Islet precursor cell (in vitro differentiated cells): ENCODE results near the gene PERM1.
"Not testable (repeated sequence)": the region's sequence is repeated elsewhere in the genome, so short reads cannot be mapped to it uniquely, and the experiment has no call there.

Experiments
- DNase-seq: peaks from one replicate; pipeline ENCODE4 v3.0.0-alpha.2; 2018

The PERM1 gene

GRCh38 chr1:981955-982558 lies at the start of gene PERM1:
Gene PERM1, minus strand, starts transcription at chr1:982093. Its CDS starts 1,064 bp downstream, at chr1:981029.
- no peak for DNase-seq

- DNase-seq, result not testable (repeated sequence)
Measured at GRCh38 chr1:1030867-1031658, 49.2 kb upstream of the PERM1 start.

GRCh38 chr1:1027791-1028190 lies 45.9 kb upstream of the PERM1 start:
- no peak for DNase-seq

DNA sequence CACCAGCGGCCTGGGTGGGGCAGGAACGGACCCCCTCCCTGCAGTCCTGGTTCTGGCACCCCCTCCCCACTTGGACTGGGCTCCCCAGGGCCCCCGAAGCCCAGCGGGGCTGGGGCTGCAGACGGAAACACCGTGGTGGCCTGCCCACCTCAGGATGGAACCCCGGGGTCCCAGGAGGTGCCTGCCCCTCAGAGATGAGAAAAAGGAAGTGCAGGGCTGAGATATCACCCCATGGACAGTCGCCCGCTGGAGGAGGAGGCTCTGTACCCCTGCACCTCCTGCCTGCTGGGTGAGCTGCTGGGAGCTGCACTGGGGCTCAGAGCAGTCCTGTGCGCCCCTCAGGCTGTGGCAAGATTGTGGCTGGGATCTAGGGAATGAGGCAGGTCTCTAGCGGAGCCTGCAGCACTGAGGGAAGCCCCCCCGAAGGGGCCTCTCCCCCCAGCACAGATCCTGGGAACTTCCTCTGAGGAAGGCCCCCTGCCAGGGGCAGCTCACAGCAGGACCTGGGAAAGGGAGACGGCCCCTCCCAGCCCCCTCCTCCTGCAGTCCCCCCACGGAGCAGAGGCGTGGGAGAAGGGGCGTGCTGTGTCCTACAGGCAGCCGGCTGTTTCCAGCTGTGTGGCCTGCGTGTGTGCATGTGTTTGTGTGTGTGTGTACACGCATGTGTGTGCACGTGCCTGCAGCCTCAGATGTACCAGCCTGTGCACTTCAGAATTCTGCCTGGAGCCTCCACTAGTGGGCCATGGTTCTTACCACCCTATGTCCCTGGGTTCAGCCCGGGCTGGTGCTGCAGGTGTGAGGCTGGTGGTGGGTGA lies 44.9 kb upstream of the PERM1 start:
- DNase-seq, result no peak

DNA sequence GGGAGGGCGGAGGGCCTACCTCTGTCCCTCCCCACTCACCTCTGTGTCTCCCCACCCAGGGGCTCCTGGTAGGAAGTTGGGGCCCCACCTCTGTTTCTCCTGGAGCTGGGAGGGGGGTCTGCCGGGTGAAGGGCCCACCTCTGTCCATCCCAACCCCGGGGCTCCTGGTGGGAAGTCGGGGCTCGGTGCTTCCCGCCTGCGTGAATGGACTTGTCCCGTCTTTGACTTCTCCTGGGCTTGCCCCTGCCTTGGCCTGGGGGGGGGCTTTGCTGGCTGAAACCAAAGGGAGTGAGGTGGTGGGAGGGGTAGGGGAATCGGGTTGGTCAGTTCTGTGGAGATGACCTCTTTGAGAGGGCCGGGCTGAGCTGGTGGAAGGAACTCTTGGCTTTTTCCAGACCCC lies 43.8 kb upstream of the PERM1 start:
- DNase-seq, result no peak

GRCh38 chr1:1024771-1025699 lies 43.1 kb upstream of the PERM1 start:
- peak; percentile 96 for DNase-seq

DNA sequence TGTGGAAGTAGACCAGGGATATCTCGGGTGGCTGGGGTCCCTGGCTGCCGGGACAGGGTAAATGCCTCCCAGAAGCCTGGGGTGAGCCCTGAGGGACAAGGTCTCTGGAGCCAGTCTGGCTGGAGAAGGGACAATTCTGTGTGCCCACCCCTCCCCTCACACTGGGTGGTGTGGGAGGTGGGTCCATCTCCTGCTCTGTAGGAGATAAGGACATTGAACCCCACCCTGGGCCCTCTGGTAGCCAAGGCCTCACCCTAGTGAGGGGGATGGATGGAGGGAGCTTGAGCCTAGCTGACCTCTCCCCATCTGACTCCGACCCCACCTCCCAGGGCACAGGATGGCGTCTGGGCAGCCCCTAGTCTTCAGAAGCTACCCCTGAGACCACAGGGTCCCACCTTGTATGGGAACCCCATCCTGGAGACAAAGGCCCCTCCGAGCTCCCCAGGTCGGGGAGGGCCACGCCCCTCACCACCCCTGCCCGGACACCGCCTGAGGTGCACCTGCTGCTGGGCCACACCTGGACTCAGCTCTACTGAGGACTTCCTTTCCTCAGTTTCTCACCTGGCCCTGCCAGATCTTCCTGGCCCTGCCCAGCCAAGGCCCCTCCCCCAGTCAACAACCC lies 42.4 kb upstream of the PERM1 start:
- DNase-seq, result no peak

- no peak for DNase-seq
Measured at GRCh38 chr1:1023700-1024099, 41.8 kb upstream of the PERM1 start.

GRCh38 chr1:1022302-1023009 lies 40.6 kb upstream of the PERM1 start:
- DNase-seq, result no peak

DNA sequence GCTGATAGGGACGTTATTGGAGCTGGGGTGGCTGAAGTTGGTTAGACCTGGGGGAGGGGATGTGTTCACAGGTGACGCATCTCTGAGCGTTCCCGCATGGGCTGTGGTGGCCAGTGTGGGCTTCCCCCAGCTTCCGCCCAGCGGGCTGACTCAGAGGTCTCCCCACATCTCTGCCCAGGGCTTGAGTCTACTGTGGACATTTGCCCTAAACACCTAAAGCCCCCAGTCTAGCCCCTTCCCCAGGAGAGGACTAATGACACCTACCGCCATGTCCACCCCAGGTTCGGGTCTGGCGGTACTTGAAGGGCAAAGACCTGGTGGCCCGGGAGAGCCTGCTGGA lies 40.0 kb upstream of the PERM1 start:
- no peak for DNase-seq

- DNase-seq, result no peak
Measured at GRCh38 chr1:1021010-1021919, 39.4 kb upstream of the PERM1 start.

- DNase-seq, result no peak
Measured at GRCh38 chr1:1020415-1021009, 38.6 kb upstream of the PERM1 start.

GRCh38 chr1:1020000-1020404 lies 38.1 kb upstream of the PERM1 start, which contains the start of gene AGRN:
Gene AGRN, plus strand, starts transcription at chr1:1020120. Its CDS starts 53 bp downstream, at chr1:1020173.
- no peak for DNase-seq

- peak; percentile 88 for DNase-seq
Measured at GRCh38 chr1:1019122-1019999, 37.5 kb upstream of the PERM1 start.

GRCh38 chr1:1018321-1018685 lies 36.4 kb upstream of the PERM1 start:
- DNase-seq, result not testable (repeated sequence)

GRCh38 chr1:1017397-1018320 lies 35.8 kb upstream of the PERM1 start:
- DNase-seq, result not testable (repeated sequence)

- DNase-seq, result peak; percentile 57
Measured at GRCh38 chr1:1014799-1015681, 33.1 kb upstream of the PERM1 start.
